Endothelial cell (in vitro differentiated cells): ENCODE data around the gene PACS2. TPM values are rescaled to one million over a fixed set of nuclear protein-coding genes. Genes with fewer than 3 reads are reported as not detected.

ENCODE experiments used
- DNase-seq: peaks from one replicate; pipeline ENCODE4 v3.0.0; 2021; ENCODE audit warnings: low spot score
- H3K27ac Mint-ChIP-seq: one replicate; pipeline ENCODE4 v1.8.0; 2021; ENCODE audit warnings: mixed read lengths, inconsistent platforms; ENCODE audit not compliant: unreplicated experiment
- H3K27me3 Mint-ChIP-seq: one replicate; pipeline ENCODE4 v1.8.0; 2021; ENCODE audit warnings: mild to moderate bottlenecking, moderate library complexity, mixed read lengths, inconsistent platforms; ENCODE audit not compliant: unreplicated experiment
- H3K36me3 Mint-ChIP-seq: one replicate; pipeline ENCODE4 v1.8.0; 2021; ENCODE audit warnings: mild to moderate bottlenecking, low read depth, mixed read lengths, inconsistent platforms; ENCODE audit not compliant: unreplicated experiment
- H3K4me1 Mint-ChIP-seq: one replicate; pipeline ENCODE4 v1.8.0; 2021; ENCODE audit warnings: mild to moderate bottlenecking, mixed read lengths, inconsistent platforms; ENCODE audit not compliant: unreplicated experiment
- H3K4me3 Mint-ChIP-seq: one replicate; pipeline ENCODE4 v1.8.0; 2021; ENCODE audit warnings: mild to moderate bottlenecking, mixed read lengths, inconsistent platforms; ENCODE audit not compliant: unreplicated experiment
- H3K9me3 Mint-ChIP-seq: one replicate; pipeline ENCODE4 v1.8.0; 2021; ENCODE audit warnings: mixed read lengths, inconsistent platforms; ENCODE audit not compliant: unreplicated experiment
- total RNA-seq: library from RNA; stranded (reverse); fragmentation: NEBNext Ultra II Directional; extraction: Animal tissue kit (Norgen Biotek cat#: 25700); gene quantifications from one replicate; pipeline ENCODE4 v1.2.1, GENCODE V29; 2021; ENCODE audit not compliant: unreplicated experiment
- TF ChIP-seq, protein P1 (sequence below): fragments of 200-600 bp; sonication (generic); IDR thresholded peaks from one replicate; pipeline ENCODE4 v1.5.0; 2021; ENCODE audit warnings: antibody characterized with exemption; ENCODE audit not compliant: unreplicated experiment

The PACS2 gene
- total RNA-seq, 1 donor from 2014 or later, result 113 TPM

DNA sequence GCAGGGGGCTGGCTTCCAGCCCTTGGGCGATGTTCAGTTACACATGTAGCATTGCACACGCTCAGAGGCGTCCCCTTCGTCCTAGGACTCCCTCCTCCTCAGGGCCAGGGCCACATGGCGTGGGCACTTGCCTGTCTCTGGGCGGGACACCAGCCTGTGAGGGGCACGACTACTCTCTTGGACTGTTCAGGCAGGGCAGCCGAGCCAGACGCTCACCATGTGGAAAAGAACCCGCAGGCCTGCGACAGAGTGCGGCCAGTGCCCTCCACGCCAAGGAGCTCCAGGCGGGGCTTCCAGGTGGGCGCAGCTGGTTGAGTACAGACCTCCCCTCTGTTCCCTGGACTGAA lies 126.0 kb downstream of the PACS2 start:
- no peak overlapping the region for H3K4me3 Mint-ChIP-seq
- H3K9me3 Mint-ChIP-seq, result no peaks in the 10 kb centered on the region
- TF ChIP-seq, protein P1, sequence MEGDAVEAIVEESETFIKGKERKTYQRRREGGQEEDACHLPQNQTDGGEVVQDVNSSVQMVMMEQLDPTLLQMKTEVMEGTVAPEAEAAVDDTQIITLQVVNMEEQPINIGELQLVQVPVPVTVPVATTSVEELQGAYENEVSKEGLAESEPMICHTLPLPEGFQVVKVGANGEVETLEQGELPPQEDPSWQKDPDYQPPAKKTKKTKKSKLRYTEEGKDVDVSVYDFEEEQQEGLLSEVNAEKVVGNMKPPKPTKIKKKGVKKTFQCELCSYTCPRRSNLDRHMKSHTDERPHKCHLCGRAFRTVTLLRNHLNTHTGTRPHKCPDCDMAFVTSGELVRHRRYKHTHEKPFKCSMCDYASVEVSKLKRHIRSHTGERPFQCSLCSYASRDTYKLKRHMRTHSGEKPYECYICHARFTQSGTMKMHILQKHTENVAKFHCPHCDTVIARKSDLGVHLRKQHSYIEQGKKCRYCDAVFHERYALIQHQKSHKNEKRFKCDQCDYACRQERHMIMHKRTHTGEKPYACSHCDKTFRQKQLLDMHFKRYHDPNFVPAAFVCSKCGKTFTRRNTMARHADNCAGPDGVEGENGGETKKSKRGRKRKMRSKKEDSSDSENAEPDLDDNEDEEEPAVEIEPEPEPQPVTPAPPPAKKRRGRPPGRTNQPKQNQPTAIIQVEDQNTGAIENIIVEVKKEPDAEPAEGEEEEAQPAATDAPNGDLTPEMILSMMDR, result no peak

GRCh38 chr14:105440992-105441391 lies 126.4 kb downstream of the PACS2 start:
- DNase-seq, result no peak
- Mint-ChIP-seq H3K9me3 (no peaks in the 10 kb centered on the region), H3K27ac (no peak overlapping the region), H3K4me3 (no peak overlapping the region), H3K4me1 (no peaks in the 10 kb centered on the region), H3K27me3 (peaks cover 10% of the 10 kb centered on the region), H3K36me3 (peaks cover 15% of the 10 kb centered on the region)
- TF ChIP-seq, protein P1, result no peak

More for the DNA sequence above, 126.0 kb downstream of the PACS2 start:
- DNase-seq, result no peak
- Mint-ChIP-seq H3K27me3 (peaks cover 10% of the 10 kb centered on the region), H3K36me3 (peaks cover 16% of the 10 kb centered on the region), H3K27ac (no peak overlapping the region), H3K4me1 (no peaks in the 10 kb centered on the region)

- TF ChIP-seq, protein P1, result no peak
- DNase-seq, result no peak
- H3K4me3 Mint-ChIP-seq, result peak overlapping the region; percentile 56
- H3K4me1 Mint-ChIP-seq, result no peaks in the 10 kb centered on the region
- peaks cover 10% of the 10 kb centered on the region for H3K27me3 Mint-ChIP-seq
- peaks cover 10% of the 10 kb centered on the region for H3K36me3 Mint-ChIP-seq
- peak overlapping the region; percentile 33 for H3K27ac Mint-ChIP-seq
- H3K9me3 Mint-ChIP-seq, result no peaks in the 10 kb centered on the region
These were observed 127.6 kb downstream of the PACS2 start for GRCh38 chr14:105442125-105442524.

- Mint-ChIP-seq H3K27ac (no peak overlapping the region), H3K4me1 (no peaks in the 10 kb centered on the region), H3K4me3 (no peak overlapping the region)
These were observed 128.3 kb downstream of the PACS2 start for GRCh38 chr14:105442834-105443233.

GRCh38 chr14:105444859-105445258 lies 130.3 kb downstream of the PACS2 start:
- Mint-ChIP-seq H3K9me3 (no peaks in the 10 kb centered on the region), H3K4me3 (no peak overlapping the region), H3K4me1 (no peaks in the 10 kb centered on the region), H3K27me3 (peaks cover 14% of the 10 kb centered on the region), H3K36me3 (peaks cover 10% of the 10 kb centered on the region), H3K27ac (no peak overlapping the region)
- DNase-seq, result no peak
- TF ChIP-seq, protein P1, result no peak

More at GRCh38 chr14:105442834-105443233, 128.3 kb downstream of the PACS2 start:
- TF ChIP-seq, protein P1, result no peak
- no peaks in the 10 kb centered on the region for H3K9me3 Mint-ChIP-seq
- DNase-seq, result no peak
- peaks cover 10% of the 10 kb centered on the region for H3K27me3 Mint-ChIP-seq
- H3K36me3 Mint-ChIP-seq, result peaks cover 10% of the 10 kb centered on the region
